Stimulated activated CD4-positive, alpha-beta T cell treated with anti-CD3 and anti-CD28 coated beads, Interleukin-4, amount 100 ng/mL, for 24 hours (primary cell): ENCODE data around the gene TRABD2A.
"Not testable (repeated sequence)": the region's sequence is repeated elsewhere in the genome, so short reads cannot be mapped to it uniquely, and the experiment has no call there.

Source experiments
- DNase-seq: peaks from one replicate; pipeline ENCODE4 v3.0.0-alpha.2; 2020

Gene TRABD2A

DNA sequence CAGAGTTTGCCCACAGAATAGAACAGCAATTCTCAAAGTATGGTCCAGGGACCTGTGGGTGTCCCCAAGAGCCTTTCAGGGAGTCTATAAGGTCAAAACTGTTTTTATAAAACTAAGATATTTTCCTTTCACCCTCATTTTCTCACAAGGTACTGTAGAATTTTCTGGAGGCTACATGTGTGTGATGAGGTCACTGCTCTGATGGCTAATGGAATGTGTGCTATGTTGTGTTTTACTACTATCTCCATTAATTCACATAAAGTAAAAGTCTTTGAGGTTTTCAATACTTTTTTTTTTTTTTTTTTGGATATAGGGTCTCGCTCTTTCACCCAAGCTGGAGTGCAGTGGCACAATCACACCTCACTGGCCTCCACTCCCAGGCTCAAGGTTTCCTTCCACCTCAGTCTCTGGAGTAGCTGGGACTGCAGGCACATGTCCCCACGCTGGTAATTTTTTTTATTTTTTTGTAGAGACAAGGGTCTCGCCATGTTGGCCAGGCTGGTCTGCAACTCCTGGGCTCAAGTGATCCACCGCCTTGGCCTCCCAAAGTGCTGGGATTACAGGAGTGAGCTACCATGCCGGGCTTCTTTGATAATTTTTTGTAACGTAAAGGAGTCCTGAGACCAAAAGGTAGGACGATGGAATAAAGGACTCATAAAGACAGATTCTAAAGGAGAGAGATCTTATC, 1.8 kb downstream of the TRABD2A start:
- DNase-seq, result no peak

GRCh38 chr2:84878459-84878858, 2.4 kb downstream of the TRABD2A start:
- no peak for DNase-seq

DNA sequence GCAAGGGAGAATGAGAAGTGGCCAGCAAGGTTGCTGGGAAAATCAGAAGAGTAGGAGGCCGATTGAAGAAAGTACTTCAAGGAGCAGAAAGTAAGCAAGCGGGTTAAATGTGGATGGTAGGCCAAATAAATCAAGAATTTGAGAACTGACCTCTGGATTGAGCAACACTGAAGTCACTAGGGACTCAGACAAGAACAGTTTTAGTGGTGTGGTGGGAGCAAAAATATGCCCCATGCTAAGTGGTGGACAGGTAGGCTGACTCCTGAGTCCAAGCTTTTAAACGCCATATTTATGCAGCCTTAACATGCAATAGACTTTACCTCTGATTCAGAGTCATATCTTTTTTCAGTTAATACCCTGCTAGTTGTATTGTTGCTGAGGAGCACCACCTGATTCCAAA, 4.5 kb downstream of the TRABD2A start:
- DNase-seq, result no peak

DNA sequence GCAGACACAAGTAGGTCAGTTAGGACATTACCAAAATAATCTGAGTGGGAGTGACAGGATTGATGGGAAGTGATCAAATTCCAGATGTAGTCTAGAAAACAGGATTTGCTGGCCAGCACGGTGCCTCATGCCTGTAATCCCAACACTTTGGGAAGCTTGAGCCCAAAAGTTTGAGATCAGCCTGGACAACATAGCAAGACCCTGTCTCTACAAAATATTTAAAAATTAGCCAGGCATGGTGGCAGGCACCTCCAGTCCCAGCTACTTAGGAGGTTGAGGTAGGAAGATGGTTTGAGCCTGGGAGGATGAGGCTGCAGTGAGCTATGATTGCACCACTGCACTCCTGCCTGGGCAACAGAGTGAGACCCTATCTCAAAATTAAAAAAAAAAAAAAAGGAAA, 5.3 kb downstream of the TRABD2A start:
- not testable (repeated sequence) for DNase-seq

DNA sequence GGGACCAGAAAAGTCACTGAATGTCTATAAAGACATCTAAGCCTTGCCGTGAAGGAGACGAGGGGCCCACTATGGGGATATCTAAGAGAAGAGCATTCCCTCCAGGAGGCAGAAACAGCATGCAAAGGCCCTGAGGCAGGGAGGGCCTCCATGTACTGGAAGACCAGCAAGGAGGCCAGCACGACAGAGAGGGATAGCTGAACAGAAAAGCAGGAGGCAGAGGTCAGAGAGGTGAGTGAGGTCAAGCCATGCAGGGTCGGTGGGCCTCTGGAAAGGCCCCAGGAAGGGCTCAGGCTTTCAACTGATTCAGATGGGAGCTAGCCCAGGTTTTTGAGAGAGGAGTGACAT, 5.7 kb downstream of the TRABD2A start:
- DNase-seq, result no peak

- DNase-seq, result no peak
Observed at GRCh38 chr2:84874381-84875212, 6.3 kb downstream of the TRABD2A start.

DNA sequence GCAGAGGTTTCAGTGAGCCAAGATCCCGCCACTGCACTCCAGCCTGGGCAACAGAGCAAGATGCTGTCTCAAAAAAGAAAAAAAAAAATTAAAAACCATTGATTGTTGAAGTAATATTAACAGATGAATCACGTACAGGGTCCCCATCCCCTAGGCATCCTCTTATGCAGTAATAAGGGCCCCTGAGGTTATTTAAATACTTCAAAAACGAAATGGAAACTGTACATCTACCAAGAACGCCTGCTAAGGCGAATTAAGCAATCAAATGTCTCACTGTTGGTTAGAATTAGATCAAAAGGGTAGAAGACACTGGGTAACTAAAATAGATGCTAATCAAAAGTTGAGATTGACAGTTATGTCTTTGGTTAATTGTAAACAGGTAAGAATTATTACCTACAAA, 7.5 kb downstream of the TRABD2A start:
- DNase-seq, result no peak

- DNase-seq, result not testable (repeated sequence)
Observed at GRCh38 chr2:84872691-84873090, 8.2 kb downstream of the TRABD2A start.

DNA sequence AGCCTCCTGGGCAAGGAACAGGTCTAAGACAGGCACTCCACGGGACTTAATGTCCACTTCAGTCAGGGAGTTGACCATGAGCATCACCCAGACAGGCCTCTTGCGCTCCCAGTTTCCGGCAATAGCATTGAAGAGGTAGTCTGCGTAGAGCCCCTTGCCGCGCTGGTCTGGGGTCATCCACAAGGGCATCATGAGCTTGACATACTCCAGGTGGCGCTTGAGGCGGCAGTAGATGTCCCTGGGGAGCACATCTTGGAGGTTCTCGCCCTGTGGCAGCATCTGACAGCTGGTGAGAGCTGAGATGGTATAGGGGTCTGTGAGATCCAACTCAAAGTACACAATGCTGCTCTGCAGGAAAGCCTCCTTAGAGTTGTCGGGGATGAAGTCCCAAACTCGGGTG, 10.6 kb downstream of the TRABD2A start:
- no peak for DNase-seq

DNA sequence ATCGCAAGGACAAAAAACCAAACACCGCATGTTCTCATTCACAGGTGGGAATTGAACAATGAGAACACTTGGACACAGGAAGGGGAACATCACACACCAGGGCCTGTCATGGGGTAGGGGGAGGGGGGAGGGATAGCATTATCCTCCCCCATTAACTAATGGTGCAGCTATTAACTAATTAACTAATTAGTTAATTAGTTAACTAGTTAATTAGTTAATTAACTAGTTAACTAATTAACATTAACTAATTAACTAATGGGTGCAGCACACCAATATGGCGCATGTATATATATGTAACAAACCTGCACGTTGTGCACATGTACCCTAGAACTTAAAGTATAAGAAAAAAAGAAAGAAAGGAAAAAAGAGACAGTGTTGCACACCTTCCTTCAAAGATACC, 12.6 kb downstream of the TRABD2A start:
- DNase-seq, result not testable (repeated sequence)

- DNase-seq, result no peak
Observed at GRCh38 chr2:84866122-84866521, 14.8 kb downstream of the TRABD2A start.

- DNase-seq, result no peak
Observed at GRCh38 chr2:84865181-84865783, 15.6 kb downstream of the TRABD2A start.

DNA sequence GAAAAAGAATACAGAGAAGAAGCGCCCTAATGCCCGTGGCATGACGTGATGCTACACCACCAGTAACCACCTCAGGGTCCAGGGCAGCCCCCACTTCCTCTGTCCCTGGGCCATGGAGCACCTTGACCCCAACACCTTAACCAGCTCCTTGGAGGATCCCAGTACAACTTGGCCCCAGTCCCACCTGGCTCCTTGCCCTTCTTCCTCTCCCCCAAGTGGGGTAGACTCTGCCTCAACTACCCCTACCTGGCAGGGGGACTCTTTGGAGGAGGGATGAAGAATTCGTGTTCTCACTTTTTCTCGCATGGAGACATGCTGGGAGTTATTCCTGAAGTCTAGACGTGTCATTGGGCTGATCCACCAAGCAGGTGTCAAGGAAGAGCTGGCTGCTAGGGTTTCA, 18.9 kb downstream of the TRABD2A start:
- no peak for DNase-seq

DNA sequence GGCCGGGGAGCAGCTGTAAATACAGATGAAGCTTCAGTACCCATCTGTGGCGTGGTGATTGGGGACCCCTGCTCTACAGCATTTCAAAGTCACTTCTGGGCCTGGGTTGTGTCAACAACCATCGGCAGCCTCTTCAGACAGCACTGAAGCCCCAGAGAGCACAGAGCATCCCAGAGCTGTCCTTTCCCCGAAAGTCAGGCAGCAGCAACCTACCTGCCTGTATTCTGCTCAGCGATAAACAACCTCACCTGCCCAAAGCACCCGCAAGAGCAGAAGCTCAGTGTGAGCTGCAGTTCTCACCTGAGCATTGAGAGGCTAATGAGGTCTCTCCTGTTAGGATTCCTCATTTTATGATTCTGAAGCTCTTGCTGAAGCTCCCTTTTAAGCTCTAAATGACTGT, 19.3 kb downstream of the TRABD2A start:
- no peak for DNase-seq

DNA sequence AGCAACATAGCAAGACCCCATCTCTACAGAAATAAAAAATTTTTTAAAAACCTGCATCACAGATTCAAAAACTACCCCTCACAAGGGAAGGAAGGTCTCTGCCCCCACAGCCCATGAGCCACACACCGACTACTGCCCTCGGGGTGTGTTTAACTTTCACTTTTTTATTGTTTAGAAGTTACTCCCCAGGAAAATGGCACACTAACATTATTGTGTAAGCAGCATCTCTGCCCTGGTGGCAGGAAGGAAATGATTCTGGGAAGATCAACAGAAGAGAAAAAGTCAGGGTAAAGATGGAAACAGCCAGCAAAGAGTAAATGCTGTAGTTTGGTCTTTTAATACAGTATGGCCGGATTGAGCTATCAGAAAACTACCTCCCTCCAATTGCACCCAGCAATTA, 21.9 kb downstream of the TRABD2A start:
- no peak for DNase-seq

- DNase-seq, result no peak
Observed at GRCh38 chr2:84858123-84858522, 22.8 kb downstream of the TRABD2A start.

DNA sequence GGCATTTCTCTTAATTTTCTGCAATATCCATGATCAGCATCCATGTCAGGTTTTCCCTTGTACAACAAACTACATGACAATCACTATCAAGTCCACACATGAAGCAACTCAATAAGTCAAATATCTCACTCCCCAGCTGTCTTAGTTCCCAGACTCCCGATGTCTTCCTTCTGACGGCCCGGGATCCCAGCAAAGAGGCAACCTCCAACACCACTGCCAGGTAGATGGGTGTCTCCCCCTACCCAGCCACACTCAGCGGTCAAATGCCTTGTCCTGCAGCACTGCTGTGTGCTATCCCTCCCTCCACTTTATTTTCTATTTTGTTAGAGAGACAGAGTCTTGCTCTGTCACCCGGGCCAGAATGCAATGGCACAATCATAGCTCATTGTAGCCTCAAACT, 23.3 kb downstream of the TRABD2A start:
- DNase-seq, result no peak

- DNase-seq, result peak; percentile 54
Observed at GRCh38 chr2:84856787-84857186, 24.1 kb downstream of the TRABD2A start.

GRCh38 chr2:84855731-84856130, 25.2 kb downstream of the TRABD2A start:
- DNase-seq, result no peak

DNA sequence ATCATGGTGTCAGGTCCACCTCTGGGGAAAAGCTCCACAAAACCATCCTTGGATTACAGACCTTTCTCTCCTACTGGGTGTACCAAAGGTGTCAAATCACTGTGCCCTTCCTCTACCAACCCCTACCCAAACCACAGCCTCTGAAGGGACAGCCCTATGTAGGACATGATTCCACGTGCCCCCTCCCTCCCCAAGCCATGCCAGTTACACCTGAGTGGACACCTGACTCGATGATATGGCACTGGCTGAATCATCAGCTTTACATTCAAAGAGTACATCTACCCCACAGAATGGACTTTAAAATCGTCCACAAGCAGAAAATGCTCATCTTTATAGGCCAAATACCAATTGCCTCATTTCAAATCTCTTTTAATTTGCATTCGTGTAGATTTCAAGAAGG, 26.0 kb downstream of the TRABD2A start:
- no peak for DNase-seq

DNA sequence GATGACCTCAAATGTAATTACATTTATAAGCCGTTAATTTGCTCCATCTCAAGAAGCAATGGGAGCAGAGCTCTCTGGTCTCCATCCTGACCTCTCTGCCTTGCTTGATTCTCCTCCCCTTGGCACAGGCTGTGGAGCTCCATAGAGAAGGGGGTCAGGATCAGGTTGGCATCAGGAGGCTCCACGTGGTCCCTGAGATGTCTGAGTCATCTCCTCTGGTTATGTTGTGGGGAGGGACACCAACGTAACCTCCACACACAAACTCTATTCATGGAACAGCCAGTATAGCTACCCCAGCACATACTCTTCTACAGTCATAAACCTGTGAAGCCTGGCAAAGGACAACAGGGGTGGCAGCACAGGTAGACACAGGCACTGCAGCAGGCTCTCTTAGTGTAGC, 29.0 kb downstream of the TRABD2A start:
- no peak for DNase-seq

GRCh38 chr2:84850471-84850870, 30.4 kb downstream of the TRABD2A start:
- no peak for DNase-seq

DNA sequence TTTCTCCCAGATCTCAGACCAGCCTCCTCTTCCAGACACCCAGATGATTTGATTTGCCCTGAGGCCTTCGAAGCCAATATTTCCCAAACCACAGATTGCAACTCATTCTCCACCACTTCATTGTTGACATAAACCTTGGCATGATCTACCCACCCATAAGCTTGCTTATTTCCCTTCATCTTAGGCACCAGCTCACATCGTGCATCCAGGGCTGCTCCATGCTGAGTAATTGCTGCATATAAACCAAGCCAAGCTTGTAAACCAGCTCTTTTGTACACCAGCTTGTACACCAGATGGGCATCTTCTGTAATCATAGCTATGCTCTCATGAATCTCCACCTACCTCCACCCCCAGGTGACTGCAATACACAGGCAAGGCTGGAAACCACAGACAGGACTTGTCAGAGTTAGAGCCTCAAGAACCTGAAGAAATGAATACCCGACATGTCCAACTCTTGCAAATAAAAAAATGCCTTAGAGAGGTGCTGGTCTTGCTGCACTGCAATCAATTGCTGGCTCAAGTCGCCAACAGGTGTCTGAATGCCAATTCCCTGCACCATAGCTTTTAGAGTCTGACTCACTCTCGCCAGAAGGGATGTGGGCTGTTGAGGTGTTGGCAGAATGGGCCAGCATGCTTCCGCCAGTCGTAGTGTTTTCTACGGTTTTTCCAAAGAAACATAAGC, 31.5 kb downstream of the TRABD2A start:
- DNase-seq, result peak; percentile 51
